Endothelial cell of coronary artery (primary cell): Measurements from ENCODE around the gene ZSCAN5C. TPM values are rescaled to one million over a fixed set of nuclear protein-coding genes. Genes with fewer than 3 reads are reported as not detected.

Source experiments
- total RNA-seq: library from RNA; depleted of rRNA; stranded (reverse); fragments of >200 nt; gene quantifications from 2 replicates; pipeline ENCODE4 v1.2.3, GENCODE V29; 2014

Gene ZSCAN5C
- total RNA-seq, result not detected in 2 replicates

GRCh38 chr19:56201973-56202372 is at the start of gene ZSCAN5C:
Gene ZSCAN5C (plus strand): TSS chr19:56202273. CDS start chr19:56205914, 3,641 bp downstream.

GRCh38 chr19:56175861-56176307 is 26.2 kb upstream of the ZSCAN5C start, which contains the start of gene GALP:
Gene GALP (plus strand): TSS chr19:56176008. CDS start chr19:56177109, 1,101 bp downstream.

GRCh38 chr19:56197646-56198045 is 4.4 kb upstream of the ZSCAN5C start, which contains the start of gene ZSCAN5B:
Gene ZSCAN5B (minus strand): TSS chr19:56197783. CDS start chr19:56193052, 4,731 bp downstream.

Other genes with a start within 250 kb of the ZSCAN5C start
- not detected in 2 replicates for gene NLRP5, start 215.5 kb upstream of the ZSCAN5C start, total RNA-seq
- gene ZNF787, start 81.0 kb upstream of the ZSCAN5C start, total RNA-seq, result 31.5 and 34.1 TPM in 2 replicates
- 10.2 and 16.2 TPM in 2 replicates for gene ZNF444, start 61.0 kb upstream of the ZSCAN5C start, total RNA-seq
- not detected in 2 replicates for gene GALP, start 26.3 kb upstream of the ZSCAN5C start, total RNA-seq
- not detected in 2 replicates for gene ZSCAN5B, start 4.5 kb upstream of the ZSCAN5C start, total RNA-seq
- gene EDDM13, start 70.5 kb downstream of the ZSCAN5C start, total RNA-seq, result 0.47 and 0.63 TPM in 2 replicates
- 7.6 TPM in 2 replicates for gene ZSCAN5A, start 112.6 kb downstream of the ZSCAN5C start, total RNA-seq
- 1.6 and 2.3 TPM in 2 replicates for gene ZNF582, start 191.3 kb downstream of the ZSCAN5C start, total RNA-seq
- gene ZNF583, start 202.1 kb downstream of the ZSCAN5C start, total RNA-seq, result 3.5 and 5.4 TPM in 2 replicates